GM13977 (cell line): ENCODE measurements around the gene IGFBP6.

ENCODE experiments used
- DNase-seq: peaks from one replicate; pipeline ENCODE4 v3.0.0; 2012; ENCODE audit warnings: low spot score
- CTCF ChIP-seq: IDR thresholded peaks from 2 replicates; pipeline ENCODE4 v1.5.1; 2012; ENCODE audit warnings: mild to moderate bottlenecking, control low read depth; ENCODE audit not compliant: insufficient read depth; ENCODE audit errors: extremely low read depth, missing control alignments
- in situ Hi-C: fragments of 300-500 bp; cut with MboI; formaldehyde crosslinking; loops from one replicate; pipeline ENCODE4 v1.12.0; 2022; ENCODE audit warnings: low sequenced_read_pairs, low pct_unique_long_range_greater_than_20kb, mixed read lengths, inconsistent platforms; ENCODE audit not compliant: unreplicated experiment

IGFBP6 gene

GRCh38 chr12:53051058-53051880 lies 46.2 kb upstream of the IGFBP6 start:
- in situ Hi-C loops, result no loop called here
- no peak for TF ChIP-seq CTCF
- no peak for DNase-seq

- in situ Hi-C loops, result no loop called here
- DNase-seq, result no peak
- TF ChIP-seq CTCF, result no peak
Observed at GRCh38 chr12:53051881-53052412, 45.5 kb upstream of the IGFBP6 start.

- in situ Hi-C loops, result no loop called here
- no peak for DNase-seq
- no peak for TF ChIP-seq CTCF
Observed at GRCh38 chr12:53052419-53053217, 44.8 kb upstream of the IGFBP6 start.

GRCh38 chr12:53053218-53054111 lies 44.0 kb upstream of the IGFBP6 start:
- peak; percentile 71 for TF ChIP-seq CTCF
- no peak for DNase-seq
- in situ Hi-C loops, result no loop called here

GRCh38 chr12:53054112-53054878 lies 43.2 kb upstream of the IGFBP6 start:
- in situ Hi-C loops, result no loop called here
- DNase-seq, result peak; percentile 94
- no peak for TF ChIP-seq CTCF
